ENCODE measurements around the gene RANBP9. TPM values are rescaled to one million over a fixed set of nuclear protein-coding genes. Genes with fewer than 3 reads are reported as not detected.

Gene RANBP9
- total and polyA plus RNA-seq, 2 of the 13 experiments (the other 11 are each of a cell fraction or from before 2014, with no cell fraction given), result 26.6 to 30.6 TPM

GRCh38 chr6:13605634-13606033 is 106.0 kb downstream of the RANBP9 start:
- no peak overlapping the region for H2AFZ ChIP-seq (ENCODE audit: low read length)
- H3K27ac ChIP-seq (ENCODE audit: extremely low read length, insufficient read depth, low read length), result peak overlapping the region; percentile 87
- H3K36me3 ChIP-seq (replicated peaks in 1 of 2; ENCODE audit: control insufficient read depth in 1 of 2, insufficient read depth in 2 of 2, low read length in 2 of 2), result peaks cover 0 to 10% of the 10 kb centered on the region in 2 experiments; a peak in 3 of 5 replicates
- no peaks in the 10 kb centered on the region for H3K79me2 ChIP-seq (ENCODE audit: insufficient read depth, low read length)
- H3K9me3 ChIP-seq (ENCODE audit: low read length), result no peaks in the 10 kb centered on the region
- ChIA-PET CTCF (ENCODE audit: low intra/inter-chr PET ratio, low total read pairs) (interaction anchor here (1.3 to 1.8 kb wide), 2 partner anchors 9 to 30 kb away, joined by 6 to 7 read pairs; partner anchors contain the start of genes NOL7 and SIRT5), POLR2A (interaction anchor here (1.1 to 4.2 kb wide), 14 partner anchors 10 to 277 kb away, joined by 4 to 175 read pairs (median 7); partner anchors contain the start of genes MCUR1, NOL7, RANBP9 and SIRT5)
- in situ Hi-C loops (cut with HindIII; ENCODE audit: extremely low pct_ligation_motif_present, low pct_unique_long_range_greater_than_20kb), result no loop called here
- no peaks in the 10 kb centered on the region for H3K27me3 ChIP-seq (ENCODE audit: control insufficient read depth in 1 of 2, insufficient read depth in 2 of 2, low read length in 2 of 2)
- no TSS peak for BruUV-seq (replicated peaks)
- peak; percentile 51 for DNase-seq (ENCODE audit: low spot score)
- intact Hi-C loops (cut with micrococcal nuclease; ENCODE audit: unreplicated experiment), result loop anchor here (1.0 to 2.0 kb wide), 3 partner anchors 10 to 199 kb away; partner anchors contain the start of gene NOL7
- peak overlapping the region; percentile 64 for H3K4me2 ChIP-seq (ENCODE audit: low read depth, low read length)
- FAIRE-seq, result no peak
- no peaks in the 10 kb centered on the region for H4K20me1 ChIP-seq (ENCODE audit: insufficient read depth, low read length)
- peak overlapping the region; percentile 45 for H3K9ac ChIP-seq (ENCODE audit: insufficient read depth, low read depth, low read length)
- peak overlapping the region in 2 of 3 experiments; percentile 32 to 46; a peak in 2 of 6 replicates for H3K4me3 ChIP-seq (replicated peaks in 1 of 3; ENCODE audit: insufficient read depth in 1 of 3, low read depth in 2 of 3, low read length in 3 of 3)
- peak; percentile 60 for ATAC-seq
- 17% methylated on average over 4 of the region's 4 CpGs for WGBS (ENCODE audit: low lambda C conversion rate)
- H3K4me1 ChIP-seq (ENCODE audit: insufficient read depth, low read length), result peaks cover 44% of the 10 kb centered on the region
- no peak for TF ChIP-seq ZNF3 (CRISPR knock-in tag; IDR thresholded peaks at IDR 0.05)
- TF ChIP-seq ATF7 (IDR thresholded peaks at IDR 0.05), result no peak
- TF ChIP-seq ATF7 (CRISPR knock-in tag; IDR thresholded peaks at IDR 0.05), result no peak
- TF ChIP-seq SRSF9 (IDR thresholded peaks at IDR 0.05; ENCODE audit: borderline replicate concordance, insufficient read depth, low read depth, low read length, poor library complexity, severe bottlenecking), result no peak
- no peak for TF ChIP-seq NFE2L2 (IDR thresholded peaks at IDR 0.05; ENCODE audit: low read length)
- TF ChIP-seq SSRP1 (CRISPR knock-in tag; IDR thresholded peaks at IDR 0.05), result no peak
- no peak for TF ChIP-seq RBM22 (optimal IDR thresholded peaks at IDR 0.05; ENCODE audit: low read length)
- TF ChIP-seq NR3C1 (CRISPR knock-in tag; IDR thresholded peaks at IDR 0.05), result no peak
- peak; percentile 19; the same call in 1 of the 2 replicates for TF ChIP-seq CHD4 (IDR thresholded peaks at IDR 0.05; ENCODE audit: borderline replicate concordance, low read length)
- no peak for TF ChIP-seq NFE2L1 (CRISPR knock-in tag; IDR thresholded peaks at IDR 0.05; ENCODE audit: borderline replicate concordance)
- no peak for TF ChIP-seq SMC3 (IDR thresholded peaks at IDR 0.05; ENCODE audit: low read length)
- peak; percentile 30; the same call in 1 of the 2 replicates for TF ChIP-seq ZFY (CRISPR knock-in tag; IDR thresholded peaks at IDR 0.05)
- no peak for TF ChIP-seq PAX8 (CRISPR knock-in tag; IDR thresholded peaks at IDR 0.05; ENCODE audit: borderline replicate concordance)
- TF ChIP-seq KLF11 (CRISPR knock-in tag; IDR thresholded peaks at IDR 0.05), result no peak
- no peak for TF ChIP-seq ZSCAN29 (CRISPR knock-in tag; conservative IDR thresholded peaks at IDR 0.05)
- TF ChIP-seq PPARG (CRISPR knock-in tag; conservative IDR thresholded peaks at IDR 0.05), result peak; percentile 62; the same call in 1 of the 2 replicates
- TF ChIP-seq PHB2 (IDR thresholded peaks at IDR 0.05; ENCODE audit: partially characterized antibody), result no peak
- TF ChIP-seq TMF1 (CRISPR knock-in tag; IDR thresholded peaks at IDR 0.05; ENCODE audit: low read depth), result no peak
- TF ChIP-seq THRA (CRISPR knock-in tag; IDR thresholded peaks at IDR 0.05; ENCODE audit: borderline replicate concordance), result no peak
- TF ChIP-seq AHR (CRISPR knock-in tag; IDR thresholded peaks at IDR 0.05), result no peak
- no peak for TF ChIP-seq KLF9 (CRISPR knock-in tag; IDR thresholded peaks at IDR 0.05; ENCODE audit: low read depth)
- TF ChIP-seq ZNF816 (CRISPR knock-in tag; IDR thresholded peaks at IDR 0.05; ENCODE audit: borderline replicate concordance), result no peak
- TF ChIP-seq SPEN (CRISPR knock-in tag; IDR thresholded peaks at IDR 0.05; ENCODE audit: low read depth), result no peak
- TF ChIP-seq SALL1 (CRISPR knock-in tag; IDR thresholded peaks at IDR 0.05), result no peak
- TF ChIP-seq HOXA7 (CRISPR knock-in tag; IDR thresholded peaks at IDR 0.05), result no peak
- no peak for TF ChIP-seq MNT (IDR thresholded peaks at IDR 0.05)
- no peak for TF ChIP-seq MEF2D (CRISPR knock-in tag; IDR thresholded peaks at IDR 0.05)
